Jurkat, Clone E6-1 (cell line): ENCODE data around the gene AHSG.

Experiments used
- DNase-seq: peaks from one replicate; pipeline ENCODE4 v3.0.0-alpha.2; 2011; ENCODE audit warnings: low read depth, low spot score
- H3K4me3 ChIP-seq: 2 replicates; pipeline ENCODE4 v1.5.1; 2011; ENCODE audit warnings: mild to moderate bottlenecking, low read length, control low read depth, moderate library complexity

The AHSG gene

GRCh38 chr3:186664506-186664905, 51.6 kb downstream of the AHSG start:
- DNase-seq, result no peak
- no peak overlapping the region for H3K4me3 ChIP-seq

- no peak for DNase-seq
- H3K4me3 ChIP-seq, result no peak within 1 kb of the TSS
Observed at GRCh38 chr3:186665625-186666188, 52.8 kb downstream of the AHSG start, which contains the start of gene HRG. Gene HRG, plus strand, starts transcription at chr3:186666014. Its CDS starts 18 bp downstream, at chr3:186666032.

GRCh38 chr3:186668426-186668825, 55.6 kb downstream of the AHSG start:
- DNase-seq, result no peak

GRCh38 chr3:186669378-186670084, 56.7 kb downstream of the AHSG start:
- no peak overlapping the region for H3K4me3 ChIP-seq
- DNase-seq, result peak; percentile 42

More at GRCh38 chr3:186668426-186668825, 55.6 kb downstream of the AHSG start:
- H3K4me3 ChIP-seq, result no peak overlapping the region

- H3K4me3 ChIP-seq, result no peak overlapping the region
- DNase-seq, result no peak
Observed at GRCh38 chr3:186670155-186670554, 57.3 kb downstream of the AHSG start.
